GM12878 (cell line): ENCODE results near the gene KIF15. TPM values are rescaled to one million over a fixed set of nuclear protein-coding genes. Genes with fewer than 3 reads are reported as not detected.
A peak's percentile ranks its signal among the peaks of the same experiment; 100 is the strongest.

ENCODE experiments used
- ATAC-seq: fragments of 200-7000 bp; cut with Tn5 transposase; 3 replicates; pipeline ENCODE4 v1.9.1; 2020; ENCODE audit warnings: mild to moderate bottlenecking, moderate library complexity
- BruUV-seq: library from RNA; stranded (reverse); fragments of 400-500 nt; replicated peaks from 2 replicates; lab custom pipeline; 2021; lab: Mats Ljungman, UMichigan
- CTCF ChIA-PET: fragments of 300-600 bp; sonication (Branson Sonifier 250); formaldehyde crosslinking; extraction: SDS; loops from one replicate; lab custom pipeline; 2021; ENCODE audit warnings: inconsistent platforms; lab: Yijun Ruan, JAX
- POLR2A ChIA-PET: fragments of 350-600 bp; formaldehyde crosslinking; extraction: SDS; loops from one replicate; lab custom pipeline; 2021; ENCODE audit warnings: inconsistent platforms; lab: Charles Lee
- RAD21 ChIA-PET: fragments of 300-600 bp; sonication (Branson Sonifier 250); formaldehyde crosslinking; loops from one replicate; lab custom pipeline; 2023; ENCODE audit warnings: antibody characterized with exemption; ENCODE audit not compliant: unreplicated experiment; lab: Charles Lee
- SMC1A ChIA-PET: fragments of 300-600 bp; sonication (Branson Sonifier 250); formaldehyde crosslinking; loops from one replicate; lab custom pipeline; 2023; ENCODE audit not compliant: unreplicated experiment, uncharacterized antibody; lab: Charles Lee
- DNase-seq: peaks from one replicate; pipeline ENCODE4 v3.0.0-alpha.2; 2011; ENCODE audit warnings: low read depth, low spot score
- FAIRE-seq: peaks from 3 replicates; lab custom pipeline; 2011; peaks lifted over from hg19 to GRCh38; lab: Jason Lieb, UNC
- H2AFZ ChIP-seq: 2 replicates; pipeline ENCODE4 v1.6.0; 2011; ENCODE audit warnings: low read depth, low read length, control low read depth; ENCODE audit not compliant: control insufficient read depth
- H3K27ac ChIP-seq: 2 replicates; pipeline ENCODE4 v1.5.1; 2011; ENCODE audit warnings: control low read depth; ENCODE audit not compliant: control insufficient read depth, insufficient read depth
- H3K27me3 ChIP-seq, 2 experiments: replicated peaks in 1 of 2; 2 replicates each; pipeline versions ENCODE4 v1.6.0 to v1.6.1; 2011; ENCODE audit warnings: low read length in 1 of 2; ENCODE audit not compliant: control insufficient read depth in 2 of 2, insufficient read depth in 2 of 2
- H3K36me3 ChIP-seq, 2 experiments: 2 replicates each; pipeline ENCODE4 v1.5.1; 2011; ENCODE audit warnings: low read length in 1 of 2; ENCODE audit not compliant: control insufficient read depth in 2 of 2, insufficient read depth in 2 of 2
- H3K4me1 ChIP-seq: 2 replicates; pipeline ENCODE4 v1.6.1; 2011; ENCODE audit warnings: mild to moderate bottlenecking, low read length, moderate library complexity, mixed read lengths; ENCODE audit not compliant: control insufficient read depth, insufficient read depth
- H3K4me2 ChIP-seq: 2 replicates; pipeline ENCODE4 v1.6.0; 2011; ENCODE audit warnings: control low read depth; ENCODE audit not compliant: control insufficient read depth, insufficient read depth
- H3K4me3 ChIP-seq: fragments of 200-600 bp; sonication (generic); 2 replicates; pipeline ENCODE4 v1.5.1; 2016
- H3K79me2 ChIP-seq: 2 replicates; pipeline ENCODE4 v1.6.0; 2011; ENCODE audit warnings: low read length; ENCODE audit not compliant: control insufficient read depth, insufficient read depth
- H3K9ac ChIP-seq: 2 replicates; pipeline ENCODE4 v1.8.0; 2011; ENCODE audit warnings: low read length, control low read depth, mixed read lengths; ENCODE audit not compliant: control insufficient read depth, insufficient read depth
- H3K9me3 ChIP-seq: replicated peaks from 3 replicates; pipeline ENCODE4 v1.5.1; 2011; ENCODE audit warnings: mild to moderate bottlenecking, low read length; ENCODE audit not compliant: control insufficient read depth, insufficient read depth
- H4K20me1 ChIP-seq: 2 replicates; pipeline ENCODE4 v1.6.0; 2011; ENCODE audit not compliant: control insufficient read depth, insufficient read depth
- BACH1 ChIP-seq: fragments of 450-650 bp; IDR thresholded peaks from 2 replicates; pipeline ENCODE4 v1.6.1; 2017; ENCODE audit warnings: mild to moderate bottlenecking, borderline replicate concordance
- BRCA1 ChIP-seq: IDR thresholded peaks from 2 replicates; pipeline ENCODE4 v1.6.1; 2011; ENCODE audit warnings: low read depth, low read length, improper control_type of control experiment
- CHD4 ChIP-seq: fragments of 200-600 bp; sonication (generic); IDR thresholded peaks from 2 replicates; pipeline ENCODE4 v1.6.1; 2016; ENCODE audit warnings: mild to moderate bottlenecking
- E2F4 ChIP-seq: IDR thresholded peaks from 2 replicates; pipeline ENCODE4 v1.6.1; 2012; ENCODE audit warnings: low read depth, low read length, improper control_type of control experiment
- ELK1 ChIP-seq: IDR thresholded peaks from 2 replicates; pipeline ENCODE4 v1.6.1; 2012; ENCODE audit warnings: low read depth, low read length, improper control_type of control experiment
- ETV6 ChIP-seq, 2 experiments: fragments of 450-650 bp in 1 of 2; IDR thresholded peaks in 1 of 2; conservative IDR thresholded peaks in 1 of 2; 2 replicates each; pipeline ENCODE4 v1.6.1; 2014; ENCODE audit warnings: antibody characterized with exemption in 1 of 2, borderline replicate concordance in 1 of 2, low read depth in 1 of 2, mild to moderate bottlenecking in 1 of 2, moderate library complexity in 1 of 2
- GATAD2B ChIP-seq: fragments of 450-650 bp; conservative IDR thresholded peaks from 2 replicates; pipeline ENCODE4 v1.6.1; 2017; ENCODE audit warnings: low read depth, mild to moderate bottlenecking, moderate library complexity
- HDAC2 ChIP-seq: fragments of 200-600 bp; sonication (generic); IDR thresholded peaks from 2 replicates; pipeline ENCODE4 v1.6.1; 2017
- HDGF ChIP-seq: fragments of 450-650 bp; IDR thresholded peaks from 2 replicates; pipeline ENCODE4 v1.6.1; 2016; ENCODE audit warnings: antibody characterized with exemption
- NFIC ChIP-seq: IDR thresholded peaks from 2 replicates; pipeline ENCODE4 v1.6.1; 2012; ENCODE audit warnings: low read depth, mild to moderate bottlenecking, inconsistent platforms, low read length, moderate library complexity
- NFYA ChIP-seq: IDR thresholded peaks from 2 replicates; pipeline ENCODE4 v1.6.1; 2011; ENCODE audit warnings: low read depth, mild to moderate bottlenecking, low read length, improper control_type of control experiment, borderline replicate concordance
- POLR2AphosphoS2 ChIP-seq: IDR thresholded peaks from 2 replicates; pipeline ENCODE4 v1.6.1; 2011; ENCODE audit warnings: low read depth, mild to moderate bottlenecking, low read length, improper control_type of control experiment, moderate library complexity
- POLR2AphosphoS5 ChIP-seq: IDR thresholded peaks from 2 replicates; pipeline ENCODE4 v1.6.1; 2011; ENCODE audit warnings: mild to moderate bottlenecking, low read length, inconsistent platforms
- POU2F2 ChIP-seq: IDR thresholded peaks from 3 replicates; pipeline ENCODE4 v1.6.1; 2011; ENCODE audit warnings: low read depth, mild to moderate bottlenecking, low read length, borderline replicate concordance
- RUNX3 ChIP-seq: IDR thresholded peaks from 2 replicates; pipeline ENCODE4 v1.6.1; 2012; ENCODE audit warnings: low read length, inconsistent platforms
- SMAD1 ChIP-seq: fragments of 450-650 bp; IDR thresholded peaks from 2 replicates; pipeline ENCODE4 v1.6.1; 2018; ENCODE audit warnings: mild to moderate bottlenecking, low read depth; ENCODE audit not compliant: partially characterized antibody
- SMARCA5 ChIP-seq: fragments of 450-650 bp; IDR thresholded peaks from 2 replicates; pipeline ENCODE4 v1.6.1; 2017; ENCODE audit warnings: mild to moderate bottlenecking
- SREBF1 ChIP-seq: IDR thresholded peaks from 2 replicates; pipeline ENCODE4 v1.6.1; 2012; ENCODE audit warnings: mild to moderate bottlenecking, low read length
- ZNF274 ChIP-seq: IDR thresholded peaks from one replicate; pipeline ENCODE4 v1.8.0; 2011; ENCODE audit not compliant: insufficient read length, insufficient read depth
- WGBS: methylation state at CpG from one replicate; pipeline ENCODE4 v1.1.6; 2016; ENCODE audit warnings: low lambda C conversion rate; ENCODE audit not compliant: insufficient replicate concordance, insufficient coverage; ENCODE audit errors: missing lambda C conversion rate; 5-methylcytosine and 5-hydroxymethylcytosine counted together
- in situ Hi-C: fragments of 300-500 bp; cut with MboI; formaldehyde crosslinking; loops from 9 replicates; pipeline ENCODE4 v1.14.3; 2018; ENCODE audit warnings: mixed read lengths
- intact Hi-C: fragments of 100-400 bp; cut with micrococcal nuclease; formaldehyde crosslinking; loops from one replicate; pipeline ENCODE4 v1.14.2; 2022; ENCODE audit not compliant: unreplicated experiment
- polyA plus RNA-seq, 11 experiments: library from polyadenylated mRNA; depleted of rRNA in 4 of 11; unstranded in 6 of 11; stranded (reverse) in 5 of 11; fragments of >200 nt; fragmentation: Nextera tagmentation in 4 of 11; fragmentation: Illumina TruSeq in 1 of 11; extraction: Ambion mirVana in 4 of 11; extraction: Trizol in 1 of 11; gene quantifications; 1 replicate in 1 of 11; 2 replicates in 10 of 11; pipeline versions ENCODE4 v1.2.1 to v1.2.3, GENCODE V29; 2011 to 2016; ENCODE audit warnings: inconsistent platforms in 2 of 11, missing spikeins in 2 of 11, low read depth in 1 of 11
- total RNA-seq, 4 experiments: library from RNA; depleted of rRNA in 3 of 4; stranded (reverse); fragments of >200 nt in 3 of 4; fragmentation: Illumina TruSeq in 1 of 4; extraction: Trizol in 1 of 4; gene quantifications; 2 replicates each; pipeline versions ENCODE4 v1.2.1 to v1.2.3, GENCODE V29; 2013 to 2021

Gene KIF15
- total and polyA plus RNA-seq, 10 of the 15 experiments (the other 5 are each of a cell fraction or from before 2014, with no cell fraction given) = 12.3 to 51.8 (median 26.0) TPM

- no peaks in the 10 kb centered on the region for H4K20me1 ChIP-seq
- ChIA-PET CTCF (no interaction called here), RAD21 (no interaction called here), POLR2A (no interaction called here), SMC1A (no interaction called here)
- H3K9me3 ChIP-seq = peaks cover 35% of the 10 kb centered on the region
- DNase-seq (no peak), ATAC-seq (no peak), FAIRE-seq (no peak)
- H3K27me3 ChIP-seq = no peaks in the 10 kb centered on the region
- no peaks in the 10 kb centered on the region for H3K4me1 ChIP-seq
- no peak overlapping the region for H3K4me3 ChIP-seq
- no peak overlapping the region for H2AFZ ChIP-seq
- no peaks in the 10 kb centered on the region for H3K36me3 ChIP-seq
- in situ Hi-C loops = no loop called here
- no peak overlapping the region for H3K4me2 ChIP-seq
- no peaks in the 10 kb centered on the region for H3K79me2 ChIP-seq
- no peak for TF ChIP-seq HDGF
- TF ChIP-seq ETV6 (conservative IDR thresholded peaks at IDR 0.05 in 1 of 2, IDR thresholded peaks at IDR 0.05 in 1 of 2; ENCODE audit: borderline replicate concordance in 1 of 2, low read depth in 1 of 2) = no peak
- no peak for TF ChIP-seq RUNX3
- TF ChIP-seq ELK1 = no peak
- TF ChIP-seq GATAD2B = no peak
- peak; percentile 4 for TF ChIP-seq ZNF274
- H3K9ac ChIP-seq = no peak overlapping the region
- H3K27ac ChIP-seq = no peak overlapping the region
- no TSS peak for BruUV-seq
- 100% methylated on average over 1 of the region's 1 CpG for WGBS
- intact Hi-C loops = no loop called here
These were observed 39.5 kb upstream of the KIF15 start for GRCh38 chr3:44722103-44722401.

GRCh38 chr3:44729384-44729910, 32.1 kb upstream of the KIF15 start, which contains the start of gene ZNF501:
ZNF501 (plus strand) TSS chr3:44729635; CDS start chr3:44734422, 4,787 bp downstream.
- H3K9me3 ChIP-seq = peaks cover 33% of the 10 kb centered on the region
- H3K27ac ChIP-seq = no peak within 1 kb of the TSS
- H2AFZ ChIP-seq = peak within 1 kb of the TSS; percentile 97
- H3K79me2 ChIP-seq = no peaks in the 10 kb centered on the region
- ATAC-seq (peak; percentile 100), DNase-seq (peak; percentile 42), FAIRE-seq (no peak)
- no peaks in the 10 kb centered on the region for H3K4me1 ChIP-seq
- ChIA-PET POLR2A (interaction anchor here (1.0 to 1.3 kb wide), 4 partner anchors 33 to 104 kb away, joined by 3 to 7 read pairs (median 3); partner anchors contain the start of genes KIAA1143, KIF15 and ZNF197), RAD21 (no interaction called here), SMC1A (interaction anchor here (0.8 kb wide), 1 partner anchor 33 kb away, joined by 3 read pairs; no protein-coding TSS in a partner anchor), CTCF (interaction anchor here (1.1 kb wide), 1 partner anchor 33 kb away, joined by 4 read pairs; no protein-coding TSS in a partner anchor)
- in situ Hi-C loops (no loop called here), intact Hi-C loops (no loop called here)
- H3K36me3 ChIP-seq = no peaks in the 10 kb centered on the region
- no peaks in the 10 kb centered on the region for H4K20me1 ChIP-seq
- peak within 1 kb of the TSS; percentile 57 for H3K4me3 ChIP-seq
- H3K4me2 ChIP-seq = peak within 1 kb of the TSS; percentile 88
- 7% methylated on average over 38 of the region's 46 CpGs for WGBS
- H3K27me3 ChIP-seq = no peaks in the 10 kb centered on the region
- peak within 1 kb of the TSS; percentile 37; the same call in 1 of the 2 replicates for H3K9ac ChIP-seq
- BruUV-seq = no TSS peak
- TF ChIP-seq BACH1 (no peak), NFIC (no peak), POLR2AphosphoS2 (no peak), HDAC2 (no peak), POLR2AphosphoS5 (no peak; the same call in none of the 2 replicates), BRCA1 (no peak), CHD4 (no peak), SMARCA5 (no peak), SMAD1 (no peak), SREBF1 (no peak), E2F4 (no peak), NFYA (no peak), POU2F2 (peak; percentile 17; the same call in 1 of the 3 replicates)
